Mesothelial cell of epicardium (in vitro differentiated cells): ENCODE results near the gene SPIRE1. TPM values are rescaled to one million over a fixed set of nuclear protein-coding genes. Genes with fewer than 3 reads are reported as not detected.

Experiments used
- DNase-seq, 2 experiments: peaks; one replicate each; pipeline ENCODE4 v3.0.0; 2021; ENCODE audit warnings: low spot score in 2 of 2; ENCODE audit not compliant: unreplicated experiment in 2 of 2
- H3K27ac Mint-ChIP-seq: 2 replicates; pipeline ENCODE4 v1.8.0; 2021; ENCODE audit warnings: mixed read lengths
- H3K27me3 Mint-ChIP-seq: 2 replicates; pipeline ENCODE4 v1.8.0; 2021; ENCODE audit warnings: low read depth, mixed read lengths
- H3K36me3 Mint-ChIP-seq: 2 replicates; pipeline ENCODE4 v1.8.0; 2021; ENCODE audit warnings: mixed read lengths
- H3K4me1 Mint-ChIP-seq: 2 replicates; pipeline ENCODE4 v1.8.0; 2021; ENCODE audit warnings: mixed read lengths
- H3K4me3 Mint-ChIP-seq: 2 replicates; pipeline ENCODE4 v1.8.0; 2021; ENCODE audit warnings: mild to moderate bottlenecking, moderate library complexity, mixed read lengths
- H3K9me3 Mint-ChIP-seq: 2 replicates; pipeline ENCODE4 v1.8.0; 2021; ENCODE audit warnings: mixed read lengths
- total RNA-seq: library from RNA; stranded (reverse); gene quantifications from 3 replicates; pipeline ENCODE4 v1.2.1, GENCODE V29; 2021
- TF ChIP-seq, protein P1 (sequence below): fragments of 200-600 bp; sonication (generic); IDR thresholded peaks from one replicate; pipeline ENCODE4 v1.5.0; 2021; ENCODE audit warnings: antibody characterized with exemption; ENCODE audit not compliant: unreplicated experiment

SPIRE1 gene
- total RNA-seq, 1 donor from 2014 or later, result 24.2 TPM

DNA sequence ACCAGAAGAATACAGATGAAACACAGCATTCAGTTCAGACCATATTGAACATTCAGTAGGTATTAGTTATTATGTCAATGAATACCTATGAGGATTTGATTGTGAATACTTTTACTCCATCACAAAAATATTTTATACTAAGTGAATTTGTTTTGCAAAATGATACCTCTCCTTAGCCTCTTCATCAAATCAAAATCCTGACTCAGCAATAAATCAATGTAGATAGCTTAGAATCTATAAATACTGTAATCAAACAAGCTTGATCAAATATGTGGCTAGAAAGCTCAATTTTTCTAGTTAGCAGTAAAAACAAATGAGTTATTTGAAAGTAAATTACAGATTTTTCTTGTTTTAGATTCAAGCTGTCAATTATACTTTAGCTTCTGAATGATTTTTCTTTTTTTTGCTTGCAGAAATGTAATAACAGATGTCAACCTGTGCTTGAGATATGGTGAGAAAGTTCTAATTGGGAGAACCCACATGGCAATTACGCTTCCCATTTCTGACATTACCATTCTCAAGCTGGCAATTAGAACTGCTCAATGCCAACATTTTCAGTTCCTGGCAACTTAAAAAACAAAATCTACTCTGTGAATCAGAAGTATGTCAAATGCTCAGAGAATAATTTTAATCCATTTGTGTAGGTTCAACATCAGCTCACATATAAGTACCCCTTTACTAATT, 140.6 kb downstream of the SPIRE1 start:
- peaks cover 34% of the 10 kb centered on the region for H3K4me1 Mint-ChIP-seq
- no peak overlapping the region for H3K4me3 Mint-ChIP-seq
- H3K27ac Mint-ChIP-seq, result no peak overlapping the region
- no peaks in the 10 kb centered on the region for H3K27me3 Mint-ChIP-seq
- peaks cover 2% of the 10 kb centered on the region for H3K36me3 Mint-ChIP-seq
- peaks cover 2% of the 10 kb centered on the region for H3K9me3 Mint-ChIP-seq
- TF ChIP-seq, protein P1, sequence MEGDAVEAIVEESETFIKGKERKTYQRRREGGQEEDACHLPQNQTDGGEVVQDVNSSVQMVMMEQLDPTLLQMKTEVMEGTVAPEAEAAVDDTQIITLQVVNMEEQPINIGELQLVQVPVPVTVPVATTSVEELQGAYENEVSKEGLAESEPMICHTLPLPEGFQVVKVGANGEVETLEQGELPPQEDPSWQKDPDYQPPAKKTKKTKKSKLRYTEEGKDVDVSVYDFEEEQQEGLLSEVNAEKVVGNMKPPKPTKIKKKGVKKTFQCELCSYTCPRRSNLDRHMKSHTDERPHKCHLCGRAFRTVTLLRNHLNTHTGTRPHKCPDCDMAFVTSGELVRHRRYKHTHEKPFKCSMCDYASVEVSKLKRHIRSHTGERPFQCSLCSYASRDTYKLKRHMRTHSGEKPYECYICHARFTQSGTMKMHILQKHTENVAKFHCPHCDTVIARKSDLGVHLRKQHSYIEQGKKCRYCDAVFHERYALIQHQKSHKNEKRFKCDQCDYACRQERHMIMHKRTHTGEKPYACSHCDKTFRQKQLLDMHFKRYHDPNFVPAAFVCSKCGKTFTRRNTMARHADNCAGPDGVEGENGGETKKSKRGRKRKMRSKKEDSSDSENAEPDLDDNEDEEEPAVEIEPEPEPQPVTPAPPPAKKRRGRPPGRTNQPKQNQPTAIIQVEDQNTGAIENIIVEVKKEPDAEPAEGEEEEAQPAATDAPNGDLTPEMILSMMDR, result no peak
- no peak for DNase-seq

DNA sequence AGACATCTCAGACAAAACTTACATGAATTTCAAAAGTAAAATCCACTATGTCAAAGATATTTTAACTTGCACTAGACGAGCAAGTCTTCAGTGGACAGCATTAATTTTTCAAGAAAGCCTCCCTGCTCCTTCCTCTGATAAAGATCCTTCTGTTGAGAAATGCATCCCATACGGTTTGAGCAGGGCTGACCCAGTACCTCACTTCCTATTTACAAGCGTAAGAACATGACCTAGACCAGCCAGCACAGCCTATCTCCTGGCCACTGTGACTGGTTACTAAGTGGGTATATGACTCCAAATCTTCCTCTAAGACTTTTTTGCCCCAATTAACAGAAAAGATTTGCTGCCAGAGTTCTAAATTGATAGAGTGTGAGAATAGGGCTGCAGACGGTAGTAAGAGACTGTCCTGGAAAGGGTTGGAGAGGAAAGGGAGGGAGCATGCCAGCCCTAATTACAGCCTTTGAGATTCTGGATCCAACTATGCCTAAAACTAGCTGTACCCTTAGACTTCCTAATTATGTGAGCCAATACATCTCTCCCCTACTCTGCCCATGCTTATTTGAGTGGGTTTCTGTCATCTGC, 141.8 kb downstream of the SPIRE1 start:
- H3K4me1 Mint-ChIP-seq, result peaks cover 34% of the 10 kb centered on the region

DNA sequence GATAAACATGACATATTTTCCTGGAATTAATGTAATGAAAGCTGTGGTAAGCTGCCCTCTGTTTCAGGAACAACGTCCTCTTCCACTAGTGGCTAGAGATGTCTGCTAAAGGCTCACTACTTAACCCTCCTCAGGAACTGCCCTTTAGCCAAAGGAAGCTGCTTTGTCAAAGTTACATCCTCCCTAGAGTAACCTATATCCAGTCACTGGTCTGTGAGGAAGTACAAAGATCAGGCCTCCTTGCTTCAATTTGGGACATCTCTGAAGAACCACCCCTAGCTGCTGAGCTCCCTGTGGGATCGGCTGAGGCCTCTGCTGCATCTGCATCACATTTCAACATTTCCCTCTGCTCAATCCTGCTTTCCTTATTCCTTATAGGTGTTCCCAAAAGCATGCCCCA, 142.4 kb downstream of the SPIRE1 start:
- no peak for DNase-seq
- no peak overlapping the region for H3K4me3 Mint-ChIP-seq
- H3K9me3 Mint-ChIP-seq, result peaks cover 7% of the 10 kb centered on the region
- TF ChIP-seq, protein P1, result no peak
- H3K27ac Mint-ChIP-seq, result peak overlapping the region; percentile 77
- no peaks in the 10 kb centered on the region for H3K27me3 Mint-ChIP-seq
- peaks cover 33% of the 10 kb centered on the region for H3K4me1 Mint-ChIP-seq
- peaks cover 8% of the 10 kb centered on the region for H3K36me3 Mint-ChIP-seq

More for the DNA sequence above, 141.8 kb downstream of the SPIRE1 start:
- Mint-ChIP-seq H3K27ac (peak overlapping the region; percentile 66), H3K36me3 (peaks cover 3% of the 10 kb centered on the region), H3K4me3 (no peak overlapping the region), H3K9me3 (peaks cover 3% of the 10 kb centered on the region), H3K27me3 (no peaks in the 10 kb centered on the region)
- TF ChIP-seq, protein P1, result no peak
- no peak for DNase-seq

DNA sequence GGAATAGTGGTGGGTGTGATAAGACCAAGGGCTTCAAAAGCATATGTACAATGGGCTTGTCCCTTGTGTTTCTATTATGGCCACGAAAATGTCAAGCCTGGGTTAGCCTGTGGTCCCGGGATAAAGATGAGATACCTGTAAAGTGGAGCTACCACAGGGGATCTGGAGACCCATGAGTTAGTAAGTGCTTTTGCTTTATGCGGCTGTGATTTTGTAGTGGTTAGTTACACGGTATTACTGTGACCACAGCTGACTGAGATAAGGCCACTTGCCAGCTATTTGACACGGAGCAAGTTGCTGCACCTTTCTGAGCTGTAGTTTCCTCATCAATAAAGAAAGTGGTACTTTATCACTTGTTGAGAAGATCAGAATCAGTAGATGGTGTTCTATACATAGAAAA, 150.9 kb downstream of the SPIRE1 start:
- Mint-ChIP-seq H3K36me3 (peaks cover 32% of the 10 kb centered on the region), H3K4me3 (no peak overlapping the region), H3K4me1 (no peaks in the 10 kb centered on the region)

DNA sequence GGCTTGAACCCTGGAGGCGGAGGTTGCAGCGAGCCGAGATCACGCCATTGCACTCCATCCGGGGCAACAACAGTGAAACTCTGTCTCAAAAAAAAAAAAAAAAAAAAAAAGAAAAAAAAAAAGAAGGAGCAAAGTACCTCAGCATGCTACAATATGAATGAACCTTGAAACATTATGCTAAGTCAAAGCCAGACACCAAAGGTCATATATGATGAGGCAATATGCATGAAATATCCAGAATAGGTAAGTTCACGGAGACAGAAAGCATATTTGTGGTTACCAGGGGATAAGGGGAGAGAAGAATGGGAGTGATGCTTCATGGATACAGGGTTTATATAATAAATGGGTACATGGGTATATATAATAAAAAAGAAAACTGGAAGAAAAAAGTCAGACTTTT, 156.9 kb downstream of the SPIRE1 start:
- DNase-seq, result no peak
- TF ChIP-seq, protein P1, result no peak

More for the DNA sequence above, 150.9 kb downstream of the SPIRE1 start:
- no peak for DNase-seq
- Mint-ChIP-seq H3K9me3 (peaks cover 4% of the 10 kb centered on the region), H3K27ac (no peak overlapping the region), H3K27me3 (no peaks in the 10 kb centered on the region)
- TF ChIP-seq, protein P1, result no peak

More for the DNA sequence above, 156.9 kb downstream of the SPIRE1 start:
- Mint-ChIP-seq H3K27ac (no peak overlapping the region), H3K36me3 (peaks cover 16% of the 10 kb centered on the region), H3K9me3 (peaks cover under 1% of the 10 kb centered on the region), H3K4me1 (no peaks in the 10 kb centered on the region), H3K4me3 (no peak overlapping the region), H3K27me3 (no peaks in the 10 kb centered on the region)
